H1 (cell line): ENCODE measurements around the gene GH2. TPM values are rescaled to one million over a fixed set of nuclear protein-coding genes. Genes with fewer than 3 reads are reported as not detected.

Experiments used
- POLR2A ChIP-seq, 2 experiments: IDR thresholded peaks; 1 replicate in 1 of 2; 2 replicates in 1 of 2; pipeline ENCODE4 v1.6.1; 2011; ENCODE audit warnings: low read depth in 2 of 2, low read length in 2 of 2, mild to moderate bottlenecking in 2 of 2; ENCODE audit errors: control extremely low read depth in 1 of 2
- polyA plus RNA-seq, 7 experiments: library from polyadenylated mRNA; depleted of rRNA in 3 of 7; stranded (reverse) in 5 of 7; unstranded in 2 of 7; fragments of >200 nt in 5 of 7; fragments of 200-250 nt in 2 of 7; gene quantifications; 1 replicate in 5 of 7; 2 replicates in 1 of 7; 4 replicates in 1 of 7; pipeline versions ENCODE4 v1.2.1 to v1.2.3, GENCODE V29; 2011 to 2013; ENCODE audit warnings: missing spikeins in 2 of 7, mixed read lengths in 2 of 7
- total RNA-seq: library from RNA; stranded (reverse); fragmentation: NEBNext Ultra II Directional; extraction: Animal tissue kit (Norgen Biotek cat#: 25700); gene quantifications from 2 replicates; pipeline ENCODE4 v1.2.1, GENCODE V29; 2021
- TF ChIP-seq, protein P1 (sequence below): fragments of 300-600 bp; sonication (generic); IDR thresholded peaks from 2 replicates; pipeline ENCODE4 v1.7.1; 2012; ENCODE audit warnings: low read length, moderate library complexity, mild to moderate bottlenecking, inconsistent platforms; ENCODE audit not compliant: insufficient replicate concordance

Gene GH2
- total and polyA plus RNA-seq, 2 of the 8 experiments (the other 6 are each of a cell fraction or from before 2014, with no cell fraction given): 0.60 to 1.5 TPM

DNA sequence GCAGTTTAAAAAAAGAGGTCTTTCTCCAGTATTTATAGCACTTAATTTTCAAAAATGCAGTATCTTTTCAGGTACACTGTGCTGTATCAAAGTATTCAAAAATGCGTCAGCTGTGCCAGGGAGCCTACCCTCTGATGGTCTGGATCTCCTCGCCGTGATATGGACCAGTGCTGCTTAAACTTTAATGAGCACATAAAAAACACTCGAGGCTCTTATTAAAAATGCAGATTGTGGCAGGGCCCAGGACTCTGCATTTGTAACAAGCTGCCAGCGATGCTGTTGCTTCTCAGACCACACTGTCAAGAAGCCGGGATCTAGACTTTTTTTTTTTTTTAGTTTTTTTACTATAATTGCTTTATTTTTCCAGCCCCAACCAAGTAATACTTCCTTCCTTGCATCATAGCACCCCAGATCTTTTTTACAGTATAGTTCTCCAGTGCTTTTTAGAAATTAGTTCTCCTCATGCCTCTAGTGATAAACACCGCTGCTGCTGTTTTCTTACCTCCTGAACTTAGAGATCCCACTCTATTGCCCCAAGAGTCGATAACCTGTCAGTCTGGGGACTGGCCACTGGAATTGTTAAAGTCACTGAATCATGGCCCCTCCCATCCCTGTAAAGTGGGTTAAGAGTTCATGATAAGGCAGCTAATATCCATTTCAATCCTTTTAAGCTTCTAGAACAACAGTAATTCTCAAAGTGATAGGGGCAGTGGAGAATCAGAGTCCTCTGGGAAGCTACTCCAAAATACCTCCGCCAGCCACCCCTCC, 37.6 kb downstream of the GH2 start (continued):
- TF ChIP-seq, protein P1, sequence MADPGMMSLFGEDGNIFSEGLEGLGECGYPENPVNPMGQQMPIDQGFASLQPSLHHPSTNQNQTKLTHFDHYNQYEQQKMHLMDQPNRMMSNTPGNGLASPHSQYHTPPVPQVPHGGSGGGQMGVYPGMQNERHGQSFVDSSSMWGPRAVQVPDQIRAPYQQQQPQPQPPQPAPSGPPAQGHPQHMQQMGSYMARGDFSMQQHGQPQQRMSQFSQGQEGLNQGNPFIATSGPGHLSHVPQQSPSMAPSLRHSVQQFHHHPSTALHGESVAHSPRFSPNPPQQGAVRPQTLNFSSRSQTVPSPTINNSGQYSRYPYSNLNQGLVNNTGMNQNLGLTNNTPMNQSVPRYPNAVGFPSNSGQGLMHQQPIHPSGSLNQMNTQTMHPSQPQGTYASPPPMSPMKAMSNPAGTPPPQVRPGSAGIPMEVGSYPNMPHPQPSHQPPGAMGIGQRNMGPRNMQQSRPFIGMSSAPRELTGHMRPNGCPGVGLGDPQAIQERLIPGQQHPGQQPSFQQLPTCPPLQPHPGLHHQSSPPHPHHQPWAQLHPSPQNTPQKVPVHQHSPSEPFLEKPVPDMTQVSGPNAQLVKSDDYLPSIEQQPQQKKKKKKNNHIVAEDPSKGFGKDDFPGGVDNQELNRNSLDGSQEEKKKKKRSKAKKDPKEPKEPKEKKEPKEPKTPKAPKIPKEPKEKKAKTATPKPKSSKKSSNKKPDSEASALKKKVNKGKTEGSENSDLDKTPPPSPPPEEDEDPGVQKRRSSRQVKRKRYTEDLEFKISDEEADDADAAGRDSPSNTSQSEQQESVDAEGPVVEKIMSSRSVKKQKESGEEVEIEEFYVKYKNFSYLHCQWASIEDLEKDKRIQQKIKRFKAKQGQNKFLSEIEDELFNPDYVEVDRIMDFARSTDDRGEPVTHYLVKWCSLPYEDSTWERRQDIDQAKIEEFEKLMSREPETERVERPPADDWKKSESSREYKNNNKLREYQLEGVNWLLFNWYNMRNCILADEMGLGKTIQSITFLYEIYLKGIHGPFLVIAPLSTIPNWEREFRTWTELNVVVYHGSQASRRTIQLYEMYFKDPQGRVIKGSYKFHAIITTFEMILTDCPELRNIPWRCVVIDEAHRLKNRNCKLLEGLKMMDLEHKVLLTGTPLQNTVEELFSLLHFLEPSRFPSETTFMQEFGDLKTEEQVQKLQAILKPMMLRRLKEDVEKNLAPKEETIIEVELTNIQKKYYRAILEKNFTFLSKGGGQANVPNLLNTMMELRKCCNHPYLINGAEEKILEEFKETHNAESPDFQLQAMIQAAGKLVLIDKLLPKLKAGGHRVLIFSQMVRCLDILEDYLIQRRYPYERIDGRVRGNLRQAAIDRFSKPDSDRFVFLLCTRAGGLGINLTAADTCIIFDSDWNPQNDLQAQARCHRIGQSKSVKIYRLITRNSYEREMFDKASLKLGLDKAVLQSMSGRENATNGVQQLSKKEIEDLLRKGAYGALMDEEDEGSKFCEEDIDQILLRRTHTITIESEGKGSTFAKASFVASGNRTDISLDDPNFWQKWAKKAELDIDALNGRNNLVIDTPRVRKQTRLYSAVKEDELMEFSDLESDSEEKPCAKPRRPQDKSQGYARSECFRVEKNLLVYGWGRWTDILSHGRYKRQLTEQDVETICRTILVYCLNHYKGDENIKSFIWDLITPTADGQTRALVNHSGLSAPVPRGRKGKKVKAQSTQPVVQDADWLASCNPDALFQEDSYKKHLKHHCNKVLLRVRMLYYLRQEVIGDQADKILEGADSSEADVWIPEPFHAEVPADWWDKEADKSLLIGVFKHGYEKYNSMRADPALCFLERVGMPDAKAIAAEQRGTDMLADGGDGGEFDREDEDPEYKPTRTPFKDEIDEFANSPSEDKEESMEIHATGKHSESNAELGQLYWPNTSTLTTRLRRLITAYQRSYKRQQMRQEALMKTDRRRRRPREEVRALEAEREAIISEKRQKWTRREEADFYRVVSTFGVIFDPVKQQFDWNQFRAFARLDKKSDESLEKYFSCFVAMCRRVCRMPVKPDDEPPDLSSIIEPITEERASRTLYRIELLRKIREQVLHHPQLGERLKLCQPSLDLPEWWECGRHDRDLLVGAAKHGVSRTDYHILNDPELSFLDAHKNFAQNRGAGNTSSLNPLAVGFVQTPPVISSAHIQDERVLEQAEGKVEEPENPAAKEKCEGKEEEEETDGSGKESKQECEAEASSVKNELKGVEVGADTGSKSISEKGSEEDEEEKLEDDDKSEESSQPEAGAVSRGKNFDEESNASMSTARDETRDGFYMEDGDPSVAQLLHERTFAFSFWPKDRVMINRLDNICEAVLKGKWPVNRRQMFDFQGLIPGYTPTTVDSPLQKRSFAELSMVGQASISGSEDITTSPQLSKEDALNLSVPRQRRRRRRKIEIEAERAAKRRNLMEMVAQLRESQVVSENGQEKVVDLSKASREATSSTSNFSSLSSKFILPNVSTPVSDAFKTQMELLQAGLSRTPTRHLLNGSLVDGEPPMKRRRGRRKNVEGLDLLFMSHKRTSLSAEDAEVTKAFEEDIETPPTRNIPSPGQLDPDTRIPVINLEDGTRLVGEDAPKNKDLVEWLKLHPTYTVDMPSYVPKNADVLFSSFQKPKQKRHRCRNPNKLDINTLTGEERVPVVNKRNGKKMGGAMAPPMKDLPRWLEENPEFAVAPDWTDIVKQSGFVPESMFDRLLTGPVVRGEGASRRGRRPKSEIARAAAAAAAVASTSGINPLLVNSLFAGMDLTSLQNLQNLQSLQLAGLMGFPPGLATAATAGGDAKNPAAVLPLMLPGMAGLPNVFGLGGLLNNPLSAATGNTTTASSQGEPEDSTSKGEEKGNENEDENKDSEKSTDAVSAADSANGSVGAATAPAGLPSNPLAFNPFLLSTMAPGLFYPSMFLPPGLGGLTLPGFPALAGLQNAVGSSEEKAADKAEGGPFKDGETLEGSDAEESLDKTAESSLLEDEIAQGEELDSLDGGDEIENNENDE: no peak
- TF ChIP-seq POLR2A (IDR thresholded peaks at IDR 0.05; ENCODE audit: control extremely low read depth in 1 of 2, low read depth in 2 of 2, low read length in 2 of 2): no peak
